ENCODE measurements around the gene HNRNPCL4. TPM values are rescaled to one million over a fixed set of nuclear protein-coding genes. Genes with fewer than 3 reads are reported as not detected.
"Not testable (repeated sequence)": the region's sequence is repeated elsewhere in the genome, so short reads cannot be mapped to it uniquely, and the experiment has no call there.

HNRNPCL4 gene
- total RNA-seq: not detected

DNA sequence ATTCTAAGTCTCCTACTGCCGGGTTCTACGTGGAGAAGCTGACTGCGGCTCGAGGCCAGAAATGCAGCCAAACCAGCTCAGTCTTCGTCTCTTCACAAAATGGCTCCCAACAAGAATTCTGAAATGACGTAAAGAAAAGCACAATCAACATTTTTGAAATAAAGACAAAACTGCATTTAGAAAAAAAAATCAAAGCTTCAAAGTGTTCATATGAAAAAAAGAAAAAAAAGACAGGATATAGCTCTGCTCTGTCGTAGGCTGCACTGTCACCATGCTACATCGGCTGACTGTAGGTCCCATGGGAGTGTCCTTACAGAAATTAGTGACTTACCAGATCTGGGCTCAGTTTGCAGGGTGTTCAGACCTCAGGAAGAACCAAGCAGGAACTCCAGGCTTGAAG, at the start of gene HNRNPCL4:
Gene HNRNPCL4 (minus strand): TSS at position 101 of the 400 bp plus-strand sequence. CDS start 164 bp downstream, outside the sequence.
- H3K4me3 ChIP-seq; H3K9me3 ChIP-seq; DNase-seq (ENCODE audit: low spot score); H3K27me3 ChIP-seq (replicated peaks; ENCODE audit: insufficient read depth); H3K27ac ChIP-seq; H3K36me3 ChIP-seq; H3K4me1 ChIP-seq (ENCODE audit: control insufficient read depth in 1 of 2, low read depth in 2 of 2); ATAC-seq (ENCODE audit: insufficient number of reproducible peaks, low FRiP score, low read depth): not testable (repeated sequence)

DNA sequence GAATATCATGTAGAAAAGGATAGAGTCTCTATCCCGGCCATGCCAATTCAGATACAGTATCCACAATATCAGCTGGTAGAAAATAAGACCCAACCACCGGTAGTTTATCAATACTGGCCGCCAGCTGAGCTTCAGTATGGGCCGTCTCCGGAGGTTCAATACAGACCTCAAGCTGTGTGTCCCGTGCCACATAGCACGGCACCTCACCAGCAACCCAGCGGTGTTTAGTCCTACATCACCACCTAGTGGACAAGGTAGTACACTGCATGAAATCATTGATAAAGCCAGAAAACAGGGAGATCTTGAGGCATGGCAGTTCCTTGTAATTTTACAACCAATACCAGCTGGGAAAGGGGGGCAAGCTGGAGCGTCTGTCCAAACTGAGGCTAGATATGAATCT, 43.3 kb upstream of the HNRNPCL4 start:
- H3K9me3 ChIP-seq; H3K4me3 ChIP-seq; DNase-seq (ENCODE audit: low spot score); H3K27me3 ChIP-seq (replicated peaks; ENCODE audit: insufficient read depth); ATAC-seq (ENCODE audit: insufficient number of reproducible peaks, low FRiP score, low read depth); H3K27ac ChIP-seq; H3K36me3 ChIP-seq; H3K4me1 ChIP-seq (ENCODE audit: control insufficient read depth in 1 of 2, low read depth in 2 of 2): not testable (repeated sequence)

DNA sequence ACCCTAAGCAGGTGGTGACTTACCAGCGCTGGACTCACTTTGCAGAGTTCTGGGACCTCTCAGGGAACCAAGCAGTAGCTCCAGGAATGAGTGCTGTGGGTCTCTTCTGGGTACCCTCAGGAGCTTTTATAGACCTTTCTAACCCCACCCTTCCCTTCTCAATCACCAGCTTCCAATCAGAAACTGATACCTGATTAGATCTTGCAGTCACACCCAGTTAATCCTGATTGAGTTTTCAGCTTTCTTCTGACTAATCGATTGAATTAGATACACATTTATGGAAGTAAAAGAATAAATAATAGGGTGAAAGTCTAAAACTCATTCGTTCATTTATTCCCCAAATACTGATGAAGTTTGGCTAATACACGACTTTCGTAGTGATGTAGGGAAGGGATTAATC, 35.9 kb upstream of the HNRNPCL4 start, which contains the start of gene PRAMEF13:
Gene PRAMEF13 (minus strand): TSS at position 101 of the 400 bp plus-strand sequence. CDS start 1,820 bp downstream, outside the sequence.
- H3K36me3 ChIP-seq; H3K4me1 ChIP-seq (ENCODE audit: control insufficient read depth in 1 of 2, low read depth in 2 of 2); DNase-seq (ENCODE audit: low spot score); ATAC-seq (ENCODE audit: insufficient number of reproducible peaks, low FRiP score, low read depth); H3K27me3 ChIP-seq (replicated peaks; ENCODE audit: insufficient read depth); H3K27ac ChIP-seq; H3K4me3 ChIP-seq; H3K9me3 ChIP-seq: not testable (repeated sequence)

- H3K27ac ChIP-seq; H3K27me3 ChIP-seq (replicated peaks; ENCODE audit: insufficient read depth); H3K9me3 ChIP-seq; H3K4me3 ChIP-seq; H3K36me3 ChIP-seq; ATAC-seq (ENCODE audit: insufficient number of reproducible peaks, low FRiP score, low read depth); DNase-seq (ENCODE audit: low spot score); H3K4me1 ChIP-seq (ENCODE audit: control insufficient read depth in 1 of 2, low read depth in 2 of 2): not testable (repeated sequence)
Observed at GRCh38 chr1:13171548-13171947, 6.1 kb upstream of the HNRNPCL4 start, which contains the start of gene PRAMEF9. Gene PRAMEF9, plus strand, starts transcription at chr1:13171848. Its CDS starts 3,433 bp downstream, at chr1:13175281.

DNA sequence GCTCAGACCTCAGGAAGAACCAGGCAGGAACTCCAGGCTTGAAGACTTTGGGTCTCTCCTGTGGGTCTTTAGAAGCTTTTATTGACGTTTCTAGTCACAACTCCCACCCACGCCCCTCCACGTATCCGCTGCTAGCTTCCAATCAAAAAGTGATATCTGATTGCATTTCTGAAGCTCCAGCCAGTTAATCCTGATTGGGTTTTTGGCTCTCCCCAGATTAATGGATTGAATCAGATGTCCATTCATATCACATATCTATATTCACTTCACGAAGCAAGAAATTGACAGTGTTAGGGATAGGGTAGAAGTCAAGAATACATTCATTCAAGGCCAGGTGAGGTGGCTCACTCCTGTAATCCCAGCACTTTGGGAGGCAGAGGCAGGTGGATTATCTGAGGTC, 9.5 kb downstream of the HNRNPCL4 start, which contains the start of gene PRAMEF26:
Gene PRAMEF26 (minus strand): TSS at position 101 of the 400 bp plus-strand sequence. CDS start 2,914 bp downstream, outside the sequence.
- not testable (repeated sequence) for H3K27me3 ChIP-seq (replicated peaks; ENCODE audit: insufficient read depth); H3K36me3 ChIP-seq; DNase-seq (ENCODE audit: low spot score); H3K27ac ChIP-seq; H3K4me3 ChIP-seq; H3K4me1 ChIP-seq (ENCODE audit: control insufficient read depth in 1 of 2, low read depth in 2 of 2); ATAC-seq (ENCODE audit: insufficient number of reproducible peaks, low FRiP score, low read depth); H3K9me3 ChIP-seq

DNA sequence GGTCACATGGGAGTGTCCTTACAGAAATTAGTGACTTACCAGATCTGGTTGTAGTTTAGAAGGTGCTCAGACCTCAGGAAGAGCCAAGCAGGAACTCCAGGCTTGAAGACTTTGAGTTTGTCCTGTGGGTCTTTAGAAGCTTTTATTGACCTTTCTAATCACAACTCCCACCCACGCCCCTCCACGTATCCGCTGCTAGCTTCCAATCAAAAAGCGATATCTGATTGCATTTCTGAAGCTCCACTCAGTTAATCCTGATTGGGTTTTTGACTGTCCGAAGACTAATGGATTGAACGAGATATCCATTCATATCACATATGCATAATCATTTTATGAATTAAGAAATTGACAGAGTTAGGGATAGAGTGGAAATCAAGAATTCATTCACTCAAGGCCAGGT, 48.7 kb downstream of the HNRNPCL4 start, which contains the start of gene HNRNPCL2:
Gene HNRNPCL2 (minus strand): TSS at position 101 of the 400 bp plus-strand sequence. CDS start 454 bp downstream, outside the sequence.
- H3K27me3 ChIP-seq (replicated peaks; ENCODE audit: insufficient read depth); ATAC-seq (ENCODE audit: insufficient number of reproducible peaks, low FRiP score, low read depth); H3K4me1 ChIP-seq (ENCODE audit: control insufficient read depth in 1 of 2, low read depth in 2 of 2); H3K9me3 ChIP-seq; DNase-seq (ENCODE audit: low spot score); H3K36me3 ChIP-seq; H3K4me3 ChIP-seq; H3K27ac ChIP-seq: not testable (repeated sequence)

Other genes with a start within 250 kb of the HNRNPCL4 start
- gene PRAMEF7, start 249.0 kb downstream of the HNRNPCL4 start, total RNA-seq: not detected
- not detected for gene PRAMEF6, start 218.1 kb downstream of the HNRNPCL4 start, total RNA-seq
- gene PRAMEF27, start 109.1 kb downstream of the HNRNPCL4 start, total RNA-seq: not detected
- gene HNRNPCL3, start 104.9 kb downstream of the HNRNPCL4 start, total RNA-seq: not detected
- not detected for gene PRAMEF25, start 94.9 kb downstream of the HNRNPCL4 start, total RNA-seq
- not detected for gene HNRNPCL2, start 48.8 kb downstream of the HNRNPCL4 start, total RNA-seq
- gene PRAMEF26, start 9.6 kb downstream of the HNRNPCL4 start, total RNA-seq: not detected
- not detected for gene PRAMEF9, start 6.2 kb upstream of the HNRNPCL4 start, total RNA-seq
- gene PRAMEF13, start 35.8 kb upstream of the HNRNPCL4 start, total RNA-seq: not detected
- not detected for gene PRAMEF18, start 60.5 kb upstream of the HNRNPCL4 start, total RNA-seq
- not detected for gene PRAMEF5, start 88.6 kb upstream of the HNRNPCL4 start, total RNA-seq
- not detected for gene PRAMEF8, start 119.5 kb upstream of the HNRNPCL4 start, total RNA-seq
- not detected for gene PRAMEF33, start 137.9 kb upstream of the HNRNPCL4 start, total RNA-seq
- not detected for gene PRAMEF15, start 149.9 kb upstream of the HNRNPCL4 start, total RNA-seq
- gene PRAMEF14, start 181.5 kb upstream of the HNRNPCL4 start, total RNA-seq: not detected
- gene PRAMEF19, start 206.3 kb upstream of the HNRNPCL4 start, total RNA-seq: not detected
- gene PRAMEF17, start 224.0 kb upstream of the HNRNPCL4 start, total RNA-seq: not detected
- not detected for gene PRAMEF20, start 244.8 kb upstream of the HNRNPCL4 start, total RNA-seq

All from thoracic aorta (tissue), 2 donors.